Globus pallidus (tissue), 1 donor: ENCODE data around the gene LHCGR.
A peak's percentile ranks its signal among the peaks of the same experiment; 100 is the strongest.
"Not testable (repeated sequence)": the region's sequence is repeated elsewhere in the genome, so short reads cannot be mapped to it uniquely, and the experiment has no call there.

Source experiments
- DNase-seq: peaks from one replicate; pipeline ENCODE4 v3.0.0-alpha.2; 2015; ENCODE audit warnings: low spot score

LHCGR gene

DNA sequence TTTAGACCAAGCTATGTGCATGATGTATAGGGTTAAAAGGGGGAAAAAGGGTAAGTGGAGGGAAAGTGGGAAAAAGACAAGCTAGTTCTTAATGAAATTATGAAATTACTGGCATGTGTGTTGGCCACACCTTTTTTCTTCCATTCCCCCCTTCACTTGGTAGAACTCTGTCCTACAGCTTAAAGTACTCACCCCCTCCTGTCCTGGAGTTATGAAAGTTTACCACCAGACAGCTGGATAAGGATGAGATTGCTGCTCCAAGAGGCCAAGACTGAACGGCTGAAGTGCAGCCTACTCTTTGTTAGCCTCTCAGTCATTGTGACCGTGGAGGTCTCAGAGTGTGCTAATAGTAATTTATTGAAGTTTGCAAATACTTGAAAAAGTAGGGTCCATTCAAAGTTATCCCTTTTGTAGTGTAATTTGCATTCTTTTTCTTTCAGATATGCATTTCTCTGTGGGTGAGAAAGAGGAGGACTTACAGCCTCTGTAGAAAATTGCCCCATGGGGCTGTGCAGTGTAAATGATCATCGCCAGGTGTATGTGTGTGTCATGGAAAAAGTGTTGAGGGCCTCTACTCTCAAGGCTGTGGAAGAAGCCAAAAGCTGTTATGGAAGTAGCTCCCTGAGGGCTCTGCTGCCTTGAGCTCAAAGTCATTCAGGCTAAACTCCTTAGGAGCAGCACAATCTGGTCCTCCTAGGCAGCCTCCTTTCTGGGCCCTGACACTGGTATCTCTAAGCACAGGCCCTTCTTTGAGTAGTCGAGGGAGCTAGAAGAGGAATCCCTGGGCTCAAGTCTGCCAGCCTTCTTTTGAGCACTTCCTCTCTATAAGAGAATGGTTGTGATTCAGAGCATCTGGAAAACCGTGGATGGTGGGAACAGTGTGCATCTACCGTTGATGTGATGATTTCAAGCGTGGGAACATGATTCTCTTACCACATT is 46.2 kb downstream of the LHCGR start:
- DNase-seq: no peak

DNA sequence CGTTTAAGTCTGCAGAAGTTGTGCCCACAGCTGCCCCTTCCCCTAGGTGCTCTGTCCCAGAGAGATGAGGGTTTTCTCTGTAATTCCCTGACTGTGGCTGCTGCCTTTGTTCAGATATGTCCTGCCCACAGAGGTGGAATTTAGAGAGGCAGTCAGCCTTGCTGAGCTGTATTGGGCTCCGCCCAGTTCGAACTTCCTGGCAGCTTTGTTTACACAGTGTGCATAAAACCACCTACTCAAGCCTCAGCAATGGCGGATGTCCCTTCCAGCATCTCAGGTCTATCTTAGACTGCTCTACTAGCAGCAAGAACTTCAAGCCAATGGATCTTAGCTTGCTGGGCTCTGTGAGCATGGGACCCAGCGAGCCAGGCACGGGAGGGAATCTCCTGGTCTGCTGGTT is 48.1 kb downstream of the LHCGR start:
- no peak for DNase-seq

DNA sequence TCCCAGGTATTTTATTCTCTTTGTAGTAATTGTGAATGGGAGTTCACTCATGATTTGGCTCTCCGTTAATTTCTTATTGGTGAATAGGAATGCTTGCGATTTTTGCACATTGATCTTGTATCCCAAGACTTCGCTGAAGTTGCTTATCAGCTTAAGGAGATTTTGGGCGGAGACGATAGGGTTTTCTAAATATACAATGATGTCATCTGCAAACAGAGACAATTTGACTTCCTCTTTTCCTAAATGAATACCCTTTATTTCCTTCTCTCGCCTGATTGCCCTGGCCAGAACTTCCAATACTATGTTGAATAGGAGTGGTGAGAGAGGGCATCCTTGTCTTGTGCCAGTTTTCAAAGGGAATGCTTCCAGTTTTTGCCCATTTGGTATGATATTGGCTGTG is 51.9 kb downstream of the LHCGR start:
- DNase-seq: not testable (repeated sequence)

DNA sequence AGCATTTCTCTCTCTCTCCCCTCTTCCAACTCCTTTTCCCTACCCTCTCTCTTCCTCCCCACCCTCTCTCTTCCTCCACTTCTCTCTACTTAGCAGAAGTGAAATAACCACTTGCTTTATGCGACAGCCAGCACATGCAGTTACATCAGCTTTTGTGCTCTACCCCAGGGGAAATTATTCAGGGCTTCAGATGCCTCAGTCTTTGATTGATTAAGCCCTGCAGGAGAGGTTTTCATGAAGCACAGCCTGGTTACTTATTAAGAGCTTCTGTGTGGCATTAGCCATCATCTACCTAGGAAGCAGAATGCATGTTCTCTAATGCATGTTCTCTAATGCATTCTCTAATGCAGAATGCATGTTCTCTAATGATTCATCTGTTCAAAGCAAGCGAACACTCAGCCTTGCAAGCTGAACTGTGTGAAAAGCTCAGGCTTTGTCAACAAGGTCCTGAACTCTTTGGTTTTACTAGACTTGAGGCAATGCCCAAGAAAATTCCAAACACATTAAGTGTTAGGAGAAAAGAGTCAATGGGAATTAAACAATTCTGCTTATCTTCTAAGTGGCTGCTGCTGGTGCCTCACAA is 56.1 kb downstream of the LHCGR start:
- no peak for DNase-seq

DNA sequence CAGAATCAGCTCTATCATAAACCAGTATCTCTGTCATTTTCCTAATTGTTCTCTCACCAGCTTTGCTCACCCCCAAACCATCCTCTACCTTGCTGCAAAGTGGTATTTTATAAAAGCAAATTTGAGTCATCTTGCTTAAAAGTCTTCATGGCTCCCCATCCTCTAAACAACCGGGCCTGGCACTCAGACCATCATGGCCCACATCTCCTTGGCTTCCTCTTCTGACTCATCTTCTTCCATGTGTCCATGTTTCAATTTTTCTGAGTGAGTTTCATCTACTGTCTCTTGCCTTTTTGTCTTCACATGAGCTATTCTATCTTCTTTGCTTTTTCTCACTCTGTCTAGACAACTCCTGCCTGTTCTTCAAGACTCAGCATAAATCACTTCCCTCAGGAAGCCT is 58.6 kb downstream of the LHCGR start:
- no peak for DNase-seq

DNA sequence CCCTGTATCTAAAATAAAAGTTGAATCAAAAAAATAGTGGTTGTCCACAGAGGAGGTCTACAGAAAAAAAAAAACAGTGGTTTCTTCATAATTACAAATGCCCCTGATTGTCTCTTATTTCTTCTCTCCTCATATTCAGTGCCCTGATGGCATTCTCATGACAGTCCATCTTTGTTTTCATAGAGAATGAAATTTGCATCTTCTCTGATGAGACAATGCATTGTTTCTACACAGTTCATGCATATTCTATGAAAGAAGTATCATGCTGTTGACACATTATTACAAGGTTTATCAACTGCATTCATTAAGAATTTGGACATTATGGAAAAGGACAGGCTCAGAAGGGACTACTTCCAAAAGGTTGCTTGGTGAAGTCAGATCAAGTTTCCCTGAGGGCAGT is 59.5 kb downstream of the LHCGR start:
- peak; percentile 88 for DNase-seq

DNA sequence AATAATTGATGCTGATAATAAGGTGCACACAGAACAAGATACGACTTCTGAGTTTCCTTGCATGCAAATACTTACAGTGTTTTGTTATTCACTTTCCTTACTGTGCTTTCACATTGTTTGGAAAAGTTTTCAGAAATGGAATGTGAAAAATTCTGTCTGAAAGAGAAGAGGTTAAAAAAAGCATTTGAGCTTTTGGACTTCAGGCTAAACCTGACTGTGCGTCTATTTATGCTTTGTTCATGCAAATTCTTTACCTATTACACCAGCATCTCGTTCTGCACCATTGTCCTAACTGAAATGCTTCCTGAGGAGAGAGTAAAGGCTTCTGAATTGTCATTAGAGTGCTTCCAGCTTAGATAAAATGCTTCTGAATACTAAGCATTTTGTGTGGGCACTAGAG is 61.4 kb downstream of the LHCGR start:
- no peak for DNase-seq

DNA sequence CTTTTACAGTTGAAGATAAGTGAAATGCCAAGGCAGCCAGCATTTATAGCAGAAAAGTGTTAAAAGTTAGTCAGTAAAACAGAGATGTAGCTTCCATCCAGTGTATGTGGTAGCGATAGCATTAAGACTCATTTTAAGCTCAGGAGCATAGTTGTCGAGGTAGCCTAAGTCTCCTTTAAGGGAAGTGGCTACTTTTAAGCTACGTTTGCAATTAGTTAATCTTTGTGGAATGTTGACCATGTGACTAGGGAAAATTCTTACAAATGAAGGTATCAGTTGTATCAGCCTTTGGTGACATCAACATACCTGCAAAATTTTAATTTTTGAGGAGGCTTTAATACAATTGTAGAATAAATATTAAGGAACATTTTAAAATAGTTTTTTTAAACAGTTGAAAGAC is 61.9 kb downstream of the LHCGR start:
- no peak for DNase-seq

DNA sequence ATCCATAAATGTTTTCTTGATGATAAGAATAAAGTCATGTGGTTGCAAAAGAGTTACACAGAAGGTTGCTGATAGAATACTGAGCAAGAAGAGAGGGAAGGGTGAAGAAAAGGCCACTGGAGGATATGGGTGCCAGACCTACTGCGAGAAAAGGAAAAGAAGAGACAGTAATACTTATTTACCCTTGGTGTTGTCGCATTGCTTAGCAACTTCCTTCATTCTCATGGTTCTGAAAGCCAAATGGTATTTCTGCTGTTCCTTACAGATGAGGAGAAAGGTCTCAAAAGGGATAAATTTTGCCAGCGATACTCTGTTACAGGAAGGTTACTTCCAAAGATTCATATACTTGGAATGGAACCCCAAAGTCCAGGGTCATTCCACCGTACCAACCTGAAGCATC is 62.5 kb downstream of the LHCGR start:
- DNase-seq: no peak

DNA sequence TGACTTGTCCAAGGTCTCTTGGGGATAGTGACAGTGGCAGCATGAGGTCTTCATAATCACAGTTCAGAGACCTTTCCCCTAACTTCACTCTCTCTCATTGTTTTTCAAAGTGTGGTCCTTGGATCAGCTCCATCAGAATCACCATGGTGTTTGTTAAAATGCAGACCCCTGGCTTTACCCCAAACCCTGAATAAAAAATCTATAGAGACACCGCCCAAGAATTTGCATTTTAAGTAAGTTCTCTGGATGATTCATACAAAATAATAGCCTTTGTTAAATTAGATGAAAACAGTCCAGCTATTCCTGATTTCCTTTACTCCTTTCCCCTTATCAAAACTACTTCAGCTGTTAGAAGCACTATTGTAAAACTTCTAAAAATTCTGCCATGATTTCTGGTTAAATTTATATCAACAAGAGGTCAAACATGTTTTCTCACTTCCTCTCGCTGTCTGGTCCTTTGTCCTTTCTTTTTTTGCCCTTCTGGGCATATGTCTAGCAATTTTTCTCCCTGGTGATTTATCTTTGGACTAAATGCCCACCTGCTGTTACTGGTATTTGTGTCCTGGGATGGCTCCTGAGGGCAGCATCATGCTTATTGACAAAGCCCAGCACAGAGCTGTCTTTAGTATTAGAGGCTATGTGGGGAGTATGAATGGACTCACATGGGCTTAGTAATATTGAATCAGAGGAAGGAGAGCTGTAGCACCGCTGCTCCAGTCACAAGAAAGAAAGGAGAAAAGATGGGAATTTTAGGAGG is 63.4 kb downstream of the LHCGR start:
- DNase-seq: no peak

DNA sequence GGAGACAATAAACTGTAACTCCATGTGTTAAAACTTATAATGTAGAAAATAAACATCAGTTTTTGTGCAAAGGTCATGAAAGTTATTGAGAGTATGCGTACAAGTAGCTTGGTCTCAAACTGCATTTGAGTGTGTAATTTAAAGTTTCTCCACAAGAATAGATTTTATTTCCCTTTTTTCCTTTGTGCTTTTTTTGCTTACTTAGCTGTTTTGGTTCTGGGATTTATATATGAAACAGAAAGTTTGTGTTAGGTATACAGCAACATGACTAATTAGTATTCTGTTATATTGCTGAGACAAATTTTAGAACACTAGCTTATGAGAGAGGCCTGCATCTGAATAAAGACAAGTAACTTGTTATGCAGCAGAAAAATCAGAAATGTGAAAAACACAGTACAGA is 70.4 kb downstream of the LHCGR start:
- no peak for DNase-seq

DNA sequence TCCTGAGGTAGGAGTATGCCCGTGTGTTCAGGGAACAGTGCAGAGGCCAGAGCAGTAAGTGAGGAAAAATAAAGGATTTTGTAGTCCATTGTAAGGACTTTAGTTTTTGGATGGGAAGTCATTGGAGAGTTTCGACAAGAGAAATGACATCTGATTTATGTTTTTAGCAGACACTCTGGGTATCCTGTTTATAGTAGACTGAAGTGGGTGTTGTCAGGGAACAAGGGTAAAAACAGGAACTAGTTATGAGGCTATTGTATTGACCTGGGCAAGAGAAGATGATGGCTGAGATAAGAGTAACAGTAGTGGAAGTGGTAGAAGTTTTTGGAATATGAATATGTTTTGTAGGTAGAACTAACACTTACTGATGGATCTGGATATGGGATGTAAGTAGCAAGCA is 78.1 kb downstream of the LHCGR start:
- no peak for DNase-seq

DNA sequence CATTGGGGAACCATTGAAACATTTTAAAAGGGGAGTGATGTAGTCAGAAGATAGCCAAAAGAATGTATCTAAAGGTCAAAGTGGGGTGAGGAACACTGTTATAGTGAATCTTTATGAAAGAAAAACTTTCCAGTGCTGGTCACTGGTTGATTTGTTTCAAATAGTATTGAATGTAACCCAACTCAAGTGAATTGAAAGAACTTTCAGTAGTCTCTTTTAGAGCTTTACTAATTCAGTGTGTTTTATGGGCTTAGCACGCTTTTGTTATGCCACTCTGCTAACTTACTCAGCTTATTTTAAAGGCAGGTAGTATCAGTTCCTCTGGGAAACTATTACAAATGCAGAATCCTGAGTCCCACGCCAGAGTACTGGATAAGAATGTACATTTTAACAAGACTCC is 80.6 kb downstream of the LHCGR start:
- no peak for DNase-seq

DNA sequence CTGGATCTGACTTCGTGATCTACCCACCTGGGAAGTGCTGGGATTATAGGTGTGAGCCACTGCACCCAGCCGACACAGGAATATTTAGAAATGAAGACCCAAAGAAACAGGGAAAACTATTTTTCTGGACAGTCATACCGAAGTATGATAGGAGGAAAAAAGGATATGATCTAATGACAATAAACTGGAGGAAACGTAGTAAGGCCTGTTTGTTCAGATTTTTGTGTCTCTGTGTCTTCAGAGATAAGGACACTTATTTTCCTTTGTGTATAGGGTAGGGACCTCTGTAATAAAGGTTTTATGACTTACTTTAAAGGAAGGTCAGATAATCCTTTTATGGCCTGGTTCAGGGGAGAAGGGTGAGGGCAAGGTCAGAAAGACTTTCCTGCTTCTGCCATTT is 81.9 kb downstream of the LHCGR start:
- DNase-seq: no peak

DNA sequence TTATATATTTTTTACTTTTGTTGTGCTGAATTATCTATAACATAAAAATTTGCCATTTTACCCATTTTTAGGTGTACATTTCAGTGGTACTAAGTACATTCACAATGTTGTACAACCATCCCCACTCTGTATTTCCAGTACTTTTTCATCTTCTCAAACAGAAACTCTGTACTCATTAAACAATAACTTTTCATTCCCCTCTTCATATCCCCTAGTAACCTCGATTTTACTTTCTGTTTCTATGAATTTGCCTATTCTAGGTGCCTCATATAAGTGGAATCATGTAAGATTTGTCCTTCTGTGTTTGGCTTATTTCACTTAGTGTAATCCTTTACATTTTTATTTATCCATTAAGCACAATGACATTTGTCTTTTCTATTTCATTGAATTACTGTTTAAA is 86.5 kb downstream of the LHCGR start:
- DNase-seq: no peak

DNA sequence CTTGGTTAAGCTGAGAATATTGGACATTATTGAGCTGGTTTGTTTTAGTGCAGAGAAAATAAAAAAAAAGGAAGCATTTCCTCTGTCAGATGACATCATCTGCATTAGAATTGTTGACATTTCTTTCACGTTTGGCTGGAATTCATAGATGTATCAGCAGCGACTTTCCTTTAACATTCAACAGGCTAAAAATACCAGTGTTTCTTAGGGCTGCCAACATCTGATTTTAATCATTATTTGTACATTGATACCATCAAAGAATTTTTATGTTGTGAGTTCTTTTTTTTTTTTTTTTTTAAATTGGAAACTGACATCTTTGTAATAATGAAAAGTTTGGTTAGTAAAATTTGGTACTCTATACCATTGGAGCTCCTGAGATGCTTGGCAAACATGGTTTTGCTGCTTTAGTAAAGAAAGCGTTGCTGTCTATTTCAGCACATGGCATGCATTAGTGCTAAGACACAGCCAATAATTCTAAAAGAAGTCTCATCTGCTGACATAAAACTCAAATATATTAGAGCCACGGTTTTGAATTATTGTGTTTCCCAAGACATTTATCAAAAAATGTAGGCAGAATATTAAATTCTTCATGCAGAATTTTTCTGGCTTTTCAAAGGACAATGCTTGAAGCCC is 104.2 kb downstream of the LHCGR start:
- DNase-seq: no peak

DNA sequence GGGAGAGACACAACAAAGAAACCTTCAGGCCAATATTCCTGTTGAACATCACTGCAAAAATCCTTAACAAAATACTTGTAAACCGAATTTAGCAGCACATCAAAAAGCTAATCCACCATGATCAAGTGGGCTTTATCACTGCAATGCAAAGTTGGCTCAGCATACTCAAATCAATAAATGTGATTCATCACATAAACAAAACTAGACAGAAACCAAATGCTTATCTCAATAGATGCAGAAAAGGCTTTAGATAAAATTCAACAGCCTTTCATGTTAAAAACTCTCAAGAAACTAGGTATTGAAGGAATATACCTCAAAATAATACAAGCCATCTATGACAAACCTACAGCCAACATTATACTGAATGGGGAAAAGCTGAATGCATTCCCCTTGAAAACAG is 117.3 kb downstream of the LHCGR start:
- DNase-seq: no peak
